ENCODE results near the gene EVA1B. TPM values are rescaled to one million over a fixed set of nuclear protein-coding genes. Genes with fewer than 3 reads are reported as not detected.
A peak's percentile ranks its signal among the peaks of the same experiment; 100 is the strongest.

Gene EVA1B
- total RNA-seq, 4 donors from 2014 or later = 4.4 to 19.0 (median 11.4) TPM

- Histone ChIP-seq H3K9me3 (no peaks in the 10 kb centered on the region), H3K27ac (no peak overlapping the region)
- no peak for TF ChIP-seq CTCF (IDR thresholded peaks at IDR 0.05)
- no peak for TF ChIP-seq POLR2A (IDR thresholded peaks at IDR 0.05)
Measured at GRCh38 chr1:36284517-36284916, 38.9 kb downstream of the EVA1B start.

GRCh38 chr1:36284061-36284460, 39.4 kb downstream of the EVA1B start:
- H3K27ac ChIP-seq = no peak overlapping the region
- H3K4me1 ChIP-seq = peaks cover 0 to 18% (median 0%) of the 10 kb centered on the region in 4 donors
- no peak for DNase-seq
- H3K9me3 ChIP-seq = no peaks in the 10 kb centered on the region
- no peak for TF ChIP-seq CTCF (IDR thresholded peaks at IDR 0.05)
- TF ChIP-seq POLR2A (IDR thresholded peaks at IDR 0.05) = no peak
- no peaks in the 10 kb centered on the region for H3K27me3 ChIP-seq
- no peak overlapping the region for H3K4me3 ChIP-seq
- peaks cover 0 to 59% (median 0%) of the 10 kb centered on the region in 3 donors for H3K36me3 ChIP-seq

More at GRCh38 chr1:36284517-36284916, 38.9 kb downstream of the EVA1B start:
- peaks cover 0 to 17% (median 0%) of the 10 kb centered on the region in 4 donors for H3K4me1 ChIP-seq
- no peaks in the 10 kb centered on the region for H3K27me3 ChIP-seq
- no peak for DNase-seq
- peaks cover 0 to 63% (median 0%) of the 10 kb centered on the region in 3 donors for H3K36me3 ChIP-seq
- H3K4me3 ChIP-seq = no peak overlapping the region

- Histone ChIP-seq H3K9me3 (no peaks in the 10 kb centered on the region), H3K27ac (peak overlapping the region in 1 of 4 donors; percentile 28), H3K4me3 (no peak overlapping the region), H3K4me1 (peaks cover 0 to 11% (median 0%) of the 10 kb centered on the region in 4 donors), H3K27me3 (no peaks in the 10 kb centered on the region), H3K36me3 (peaks cover 0 to 24% (median 0%) of the 10 kb centered on the region in 3 donors)
- no peak for TF ChIP-seq POLR2A (IDR thresholded peaks at IDR 0.05)
- TF ChIP-seq CTCF (IDR thresholded peaks at IDR 0.05) = no peak
- peak in 1 of 3 donors; percentile 32 for DNase-seq
Measured at GRCh38 chr1:36279789-36280296, 43.6 kb downstream of the EVA1B start.

- Histone ChIP-seq H3K9me3 (no peaks in the 10 kb centered on the region), H3K27ac (peak overlapping the region in 1 of 4 donors; percentile 28), H3K4me3 (no peak overlapping the region), H3K36me3 (peaks cover 0 to 20% (median 0%) of the 10 kb centered on the region in 3 donors), H3K4me1 (peaks cover 0 to 11% (median 0%) of the 10 kb centered on the region in 4 donors), H3K27me3 (no peaks in the 10 kb centered on the region)
- DNase-seq = no peak
- no peak for TF ChIP-seq POLR2A (IDR thresholded peaks at IDR 0.05)
- TF ChIP-seq CTCF (IDR thresholded peaks at IDR 0.05) = no peak
Measured at GRCh38 chr1:36279110-36279788, 44.2 kb downstream of the EVA1B start.

GRCh38 chr1:36276688-36277087, 46.8 kb downstream of the EVA1B start:
- H3K27ac ChIP-seq = no peak overlapping the region
- H3K27me3 ChIP-seq = no peaks in the 10 kb centered on the region
- no peaks in the 10 kb centered on the region for H3K9me3 ChIP-seq
- H3K36me3 ChIP-seq = peaks cover 0 to 16% (median 0%) of the 10 kb centered on the region in 3 donors
- peaks cover 0 to 11% (median 0%) of the 10 kb centered on the region in 4 donors for H3K4me1 ChIP-seq
- no peak for DNase-seq
- no peak overlapping the region for H3K4me3 ChIP-seq
- no peak for TF ChIP-seq CTCF (IDR thresholded peaks at IDR 0.05)

All from Peyer's patch (tissue), 4 donors.